Amniotic stem cell (primary cell): Measurements from ENCODE around the gene WSB2.

ENCODE experiments used
- DNase-seq: peaks from one replicate; lab custom pipeline; 2025; lab: John Stamatoyannopoulos, UW

WSB2 gene

DNA sequence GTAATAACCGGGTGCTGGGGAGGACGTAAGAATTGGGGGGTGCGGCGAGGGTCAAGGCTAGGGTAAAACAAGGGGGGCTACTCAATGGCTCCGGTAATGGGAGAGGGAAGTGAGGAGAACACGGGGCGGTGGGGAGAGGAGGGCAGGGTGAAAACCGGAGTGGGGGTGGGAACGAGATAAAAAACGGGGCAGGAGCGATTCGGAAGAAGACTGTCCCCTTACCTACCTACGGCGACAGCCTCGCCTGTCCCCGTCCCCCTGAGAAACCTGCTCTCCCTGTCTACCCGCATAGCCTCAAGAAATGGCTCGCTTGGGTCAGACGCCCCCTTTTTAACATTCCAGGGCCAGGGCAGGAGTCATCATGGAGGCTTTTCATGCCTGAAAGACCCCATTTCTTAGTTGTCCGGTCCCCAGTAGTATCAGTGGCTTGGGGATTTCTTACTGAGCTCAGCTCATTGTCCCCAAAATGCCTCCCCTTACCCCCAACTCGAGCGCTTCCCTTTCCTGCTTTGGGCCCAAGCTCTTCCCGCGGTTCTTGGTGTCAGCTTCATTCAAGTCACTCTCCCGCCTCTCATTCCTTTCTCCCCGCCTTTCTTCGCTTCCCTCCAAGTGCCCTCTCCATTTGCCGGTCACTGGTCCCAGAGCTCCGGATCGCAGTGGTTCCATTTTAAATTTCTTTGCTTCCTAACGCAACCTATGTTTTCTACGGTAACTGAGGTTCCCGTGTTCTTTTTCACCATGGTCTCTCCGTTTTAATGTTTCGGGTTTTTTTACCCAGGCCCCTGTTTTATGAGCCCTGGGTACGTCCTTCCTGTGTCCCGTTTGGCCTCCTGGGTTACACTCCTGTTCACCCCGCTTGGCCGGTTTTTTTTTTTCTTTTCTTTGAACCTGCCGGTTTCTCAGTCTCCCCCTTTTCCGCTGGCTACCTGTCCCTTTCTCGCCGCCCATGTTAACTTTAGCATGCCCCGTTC, 1.2 kb upstream of the WSB2 start:
- DNase-seq = no peak

DNA sequence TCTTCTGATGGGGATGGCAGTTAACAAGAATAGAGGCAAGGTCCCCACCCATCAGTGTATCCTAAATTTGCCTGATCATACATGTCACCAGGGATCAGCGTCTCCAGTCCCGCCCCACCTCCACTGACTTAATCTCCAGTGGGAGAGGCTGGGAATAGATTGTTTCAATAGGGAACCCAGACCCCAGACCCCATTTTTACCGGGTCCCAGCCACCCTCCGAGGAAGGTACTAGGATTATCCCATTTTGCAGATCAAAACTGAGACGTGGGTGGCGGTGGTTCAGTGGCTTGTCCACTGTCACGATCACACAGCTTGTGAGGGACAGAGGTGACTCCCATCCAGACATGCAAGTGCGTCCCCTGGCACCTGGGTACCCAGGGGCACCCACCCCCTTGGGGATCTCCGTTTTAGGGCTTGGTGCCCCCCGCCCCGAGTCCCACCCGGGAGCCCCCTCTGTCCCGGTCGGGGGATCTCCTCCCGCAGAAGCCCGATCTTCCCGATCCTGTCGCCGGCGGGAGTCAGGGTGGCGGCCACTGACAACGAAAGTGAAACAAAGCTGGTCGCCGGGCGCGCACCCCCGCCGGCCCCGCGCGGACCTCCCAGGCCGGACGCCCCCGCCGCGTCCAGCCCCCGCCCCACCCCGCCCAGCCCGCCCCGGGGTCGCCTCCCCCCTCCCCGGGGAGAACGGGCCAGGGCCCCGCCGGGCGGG, 523 bp downstream of the WSB2 start:
- DNase-seq = no peak

DNA sequence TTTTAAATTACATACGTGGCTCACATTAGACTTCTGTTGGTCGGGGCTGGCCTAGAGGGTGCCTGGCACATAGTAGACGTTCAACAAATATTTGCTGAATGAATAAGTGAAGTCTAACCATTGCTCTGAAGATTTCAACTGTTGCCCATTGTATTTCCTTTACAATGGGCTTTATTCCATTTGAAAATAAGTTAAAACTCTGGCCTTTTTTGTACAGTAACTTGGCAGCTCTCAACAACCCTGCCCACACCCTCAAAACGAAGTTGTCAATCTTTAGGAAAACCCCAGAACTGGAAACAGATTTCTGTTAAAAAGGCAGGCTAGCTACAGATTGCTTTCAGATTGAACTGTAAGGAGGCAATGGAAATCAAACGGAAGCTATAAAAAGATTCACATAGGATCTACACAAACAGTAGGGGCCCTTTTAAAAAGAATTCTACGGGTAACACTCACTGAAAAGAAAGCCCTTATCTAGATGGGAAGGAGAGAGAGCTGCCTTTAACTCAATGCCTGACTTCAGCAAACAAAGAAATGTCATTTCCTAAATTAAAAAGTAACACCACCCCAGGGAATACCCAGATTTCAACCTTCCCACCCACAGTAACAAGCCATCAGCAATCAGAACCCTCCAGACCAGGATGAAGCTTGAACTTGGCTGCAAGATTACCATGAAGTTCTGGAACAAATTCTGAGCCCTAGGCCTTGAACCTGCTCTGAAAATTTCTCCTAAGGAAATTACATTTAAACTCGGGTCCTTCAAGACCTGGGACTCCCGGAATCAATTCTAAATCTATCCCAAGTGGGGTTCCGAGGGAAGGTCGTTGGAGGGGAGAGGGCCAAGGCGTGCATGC, 1.4 kb downstream of the WSB2 start:
- no peak for DNase-seq

DNA sequence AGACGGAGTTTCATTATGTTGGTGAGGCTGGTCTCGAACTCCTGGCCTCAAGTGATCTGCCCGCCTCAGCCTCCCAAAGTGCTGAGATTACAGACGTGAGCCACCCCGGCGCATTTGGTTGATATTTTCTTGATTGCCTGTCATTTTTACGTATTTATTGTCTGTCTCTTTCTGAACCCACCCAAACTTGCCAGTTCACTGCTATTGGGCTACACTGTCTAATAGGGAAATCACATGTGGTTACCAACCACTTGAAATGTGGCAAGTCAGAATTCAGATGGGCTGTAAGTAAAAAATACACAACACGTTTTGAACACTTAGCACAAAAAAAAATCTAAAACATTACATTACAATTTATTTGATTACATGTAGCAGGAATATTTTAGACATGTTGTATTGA, 2.1 kb downstream of the WSB2 start:
- no peak for DNase-seq

DNA sequence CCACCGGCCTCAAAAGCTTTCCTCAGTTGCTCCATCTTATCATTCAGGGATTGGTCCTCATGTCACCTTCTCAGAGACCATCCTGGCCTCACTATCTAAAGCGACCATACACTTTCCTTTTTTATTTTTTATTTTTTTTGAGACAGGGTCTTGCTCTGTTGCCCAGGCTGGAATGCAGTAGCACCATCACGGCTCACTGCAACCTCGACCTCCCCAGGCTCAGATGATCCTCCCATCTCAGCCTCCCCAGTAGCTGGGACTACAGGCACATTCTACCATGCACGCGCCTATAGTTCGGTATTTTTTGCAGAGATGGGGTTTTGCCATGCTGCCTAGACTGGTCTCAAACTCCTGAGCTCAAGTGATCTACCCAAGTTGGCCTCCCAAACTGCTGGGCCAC, 2.8 kb downstream of the WSB2 start:
- no peak for DNase-seq

DNA sequence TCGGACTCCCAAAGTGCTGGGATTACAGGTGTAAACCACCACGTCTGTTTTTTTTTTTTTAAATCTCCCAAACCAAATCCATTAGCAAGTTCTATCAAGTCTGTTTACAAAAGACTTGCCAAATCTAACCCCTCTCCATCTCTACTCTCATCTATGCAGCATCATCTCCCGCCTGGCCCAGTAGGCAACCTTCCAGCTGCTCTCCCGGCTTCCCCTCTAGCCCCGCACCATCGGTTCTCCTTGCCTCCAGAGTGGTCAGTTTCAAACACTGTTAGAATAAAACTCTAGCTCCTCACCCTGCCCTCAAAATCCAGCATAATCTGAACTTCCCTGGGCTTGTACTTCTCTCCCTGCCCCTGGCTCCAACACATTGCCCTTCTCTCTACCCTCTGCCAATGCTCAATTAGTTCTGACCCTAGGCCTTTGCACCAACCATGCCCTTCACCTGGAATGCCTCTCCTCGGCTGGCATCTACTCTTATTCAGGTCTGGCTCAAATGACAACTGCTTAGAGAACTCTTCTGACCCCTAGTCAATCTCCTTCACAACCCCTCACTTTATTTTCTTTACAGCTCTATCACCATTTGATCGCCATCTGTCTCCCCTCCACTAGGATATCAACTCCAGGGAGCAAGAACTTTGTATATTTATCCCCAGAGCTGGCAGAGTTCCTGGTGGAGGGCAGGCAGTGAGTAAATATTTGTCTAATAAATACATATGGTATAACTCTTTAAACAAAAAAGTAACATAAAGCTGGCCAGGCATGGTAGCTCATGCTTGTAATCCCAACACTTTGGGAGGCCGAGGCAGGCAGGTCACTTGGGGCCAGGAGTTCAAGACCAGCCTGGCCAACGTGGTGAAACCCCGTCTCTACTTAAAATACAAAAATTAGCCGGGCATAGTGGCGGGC, 4.9 kb downstream of the WSB2 start:
- DNase-seq = no peak

DNA sequence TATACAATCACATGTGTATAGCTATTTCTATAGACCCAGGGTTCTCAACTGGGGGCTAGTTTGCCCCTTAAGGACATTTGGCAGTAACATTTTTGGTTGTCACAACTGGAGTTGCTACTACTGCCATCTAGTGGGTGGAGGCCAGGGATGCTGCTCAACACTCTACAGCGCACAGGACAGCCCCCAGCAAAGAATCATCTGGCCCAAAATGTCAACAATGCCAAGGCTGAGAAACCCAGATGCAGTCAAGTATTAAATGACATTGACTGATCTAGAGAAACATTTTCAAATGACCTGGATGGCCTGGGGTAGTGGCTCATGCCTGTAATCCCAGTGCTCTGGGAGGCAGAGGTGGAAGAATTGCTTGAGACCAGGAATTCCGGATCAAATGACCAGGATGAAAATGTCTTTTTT, 5.8 kb downstream of the WSB2 start:
- DNase-seq = no peak

DNA sequence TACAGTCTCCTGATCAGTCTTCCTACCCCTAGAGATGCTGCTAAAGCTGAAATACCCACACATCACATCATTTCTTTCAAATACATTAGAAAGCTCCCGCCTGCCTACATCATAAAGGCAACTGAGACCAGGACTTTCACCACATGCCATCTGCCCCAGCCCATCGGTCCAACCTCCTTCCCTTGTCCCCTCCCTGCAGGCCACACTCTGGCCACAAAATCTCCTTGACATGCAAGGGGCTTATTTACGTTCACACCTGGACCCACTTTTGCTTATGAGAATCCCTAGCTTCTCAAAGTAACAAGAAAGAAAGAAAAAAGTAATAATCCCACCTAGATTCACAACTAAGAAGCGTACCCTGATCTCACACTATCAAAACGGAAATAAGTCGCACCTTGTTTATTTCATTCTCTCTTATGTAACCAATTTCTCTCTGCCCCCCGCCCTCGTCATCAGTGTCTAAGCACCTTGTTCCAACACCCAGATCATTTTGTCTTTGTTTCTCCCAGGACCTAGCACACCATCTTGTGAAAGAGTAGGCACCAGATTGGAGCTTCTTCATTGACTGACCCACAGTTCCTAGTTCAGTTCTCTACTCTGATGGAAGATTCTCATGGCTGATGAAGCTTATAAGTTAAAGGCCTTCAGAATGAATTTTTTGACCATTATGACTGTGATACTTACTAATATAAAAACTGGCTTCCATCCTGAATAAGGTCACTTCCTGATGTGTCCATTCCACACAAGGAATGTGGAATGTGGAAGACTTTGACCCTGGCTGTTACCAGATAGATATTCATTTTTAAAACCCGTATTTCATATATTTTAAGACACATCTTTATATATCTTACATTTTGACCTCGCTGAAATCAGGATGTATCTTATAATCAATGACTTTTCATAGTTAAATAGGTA, 7.7 kb downstream of the WSB2 start:
- no peak for DNase-seq

DNA sequence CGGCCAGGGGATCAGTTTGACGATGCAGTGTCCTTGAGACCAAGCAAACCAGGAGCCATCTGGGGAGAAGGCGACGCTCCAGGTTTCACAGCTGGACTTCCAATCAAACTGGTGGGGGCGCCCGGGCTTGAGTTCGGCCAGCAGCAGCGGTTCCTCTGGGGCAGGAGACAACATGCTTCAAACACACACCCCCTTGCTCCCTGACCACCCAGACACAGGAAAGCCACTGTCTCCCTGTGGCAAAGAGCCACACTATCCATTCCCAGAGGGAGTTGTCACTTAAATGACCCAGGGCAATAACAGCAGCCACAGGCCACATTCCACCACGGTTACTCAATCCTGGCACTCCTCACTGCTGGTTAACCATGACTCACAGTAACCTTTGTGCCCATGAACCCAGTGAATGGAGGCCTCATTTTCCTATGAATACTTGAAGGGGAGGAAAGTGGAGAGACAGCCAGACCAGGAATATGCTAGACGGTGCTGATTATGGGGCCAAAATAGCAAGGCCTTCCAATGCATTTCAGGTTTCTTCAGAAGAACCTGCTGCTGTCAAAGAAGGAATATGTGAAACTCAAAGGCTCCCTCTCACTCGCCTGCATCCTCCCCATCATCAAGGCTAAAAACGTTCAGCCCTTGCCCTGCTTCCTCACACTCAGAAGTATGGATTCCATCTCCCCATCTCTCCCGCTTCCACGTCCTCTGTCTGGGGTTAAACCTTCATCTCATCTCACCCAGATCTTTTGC, 8.5 kb downstream of the WSB2 start:
- DNase-seq = peak; percentile 88

DNA sequence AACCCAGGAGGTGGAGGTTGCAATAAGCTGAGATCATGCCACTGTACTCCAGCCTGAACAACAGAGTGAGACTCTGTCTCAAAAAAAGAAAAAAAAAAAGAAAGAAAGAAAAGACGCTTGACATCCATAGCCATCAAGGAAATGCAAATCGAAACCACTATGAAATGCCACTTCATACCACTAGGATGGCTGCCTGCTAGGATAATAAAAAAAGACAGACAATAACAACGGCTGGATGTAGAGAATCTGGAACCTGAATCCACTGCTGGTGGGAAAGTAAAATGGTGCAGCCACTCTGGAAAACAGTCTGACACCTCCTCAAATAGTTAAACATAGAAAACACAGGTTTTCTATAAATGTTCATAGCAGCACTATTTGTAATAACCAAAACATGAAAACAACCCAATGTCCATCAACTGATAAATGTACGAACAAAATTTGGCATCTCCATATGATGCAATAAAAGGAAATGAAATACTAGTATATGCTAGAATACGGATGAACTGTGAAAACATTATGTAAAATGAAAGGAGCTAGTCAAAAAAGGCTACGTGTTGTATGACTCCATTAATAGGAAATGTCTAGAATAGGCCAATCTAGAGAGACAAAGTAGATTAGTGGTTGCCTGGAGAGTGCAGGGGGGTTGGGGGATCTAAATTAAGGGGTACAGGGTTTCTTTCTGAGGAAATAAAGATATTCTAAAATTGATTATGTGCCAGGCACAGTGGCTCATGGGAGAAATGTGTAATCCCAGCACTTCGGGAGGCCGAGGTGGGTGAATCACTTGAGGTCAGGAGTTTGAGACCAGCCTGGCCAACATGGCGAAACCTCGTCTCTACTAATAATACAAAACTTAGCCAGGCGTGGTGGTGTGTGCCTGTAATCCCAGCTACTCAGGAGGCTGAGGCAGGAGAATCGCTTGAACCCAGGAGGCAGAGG, 9.7 kb downstream of the WSB2 start:
- no peak for DNase-seq

DNA sequence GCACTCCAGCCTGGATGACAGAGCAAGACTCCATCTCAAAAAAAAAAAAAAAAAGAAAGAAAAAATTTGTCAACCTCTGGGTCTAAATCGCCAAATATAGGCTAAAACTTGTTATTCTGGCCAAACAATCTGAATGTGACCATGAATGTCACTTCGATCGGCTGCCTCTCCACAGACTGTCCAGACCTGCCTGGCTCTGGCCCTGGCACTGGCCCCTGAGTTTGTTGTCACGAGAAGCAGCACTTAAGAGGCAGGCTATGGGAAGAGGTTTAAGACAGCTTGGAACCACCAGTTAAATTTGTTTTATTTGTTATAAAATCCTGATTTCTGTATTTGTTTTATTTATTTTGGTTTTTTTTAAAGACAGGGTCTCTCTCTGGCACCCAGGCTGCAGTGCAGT, 14.5 kb downstream of the WSB2 start:
- DNase-seq = no peak

DNA sequence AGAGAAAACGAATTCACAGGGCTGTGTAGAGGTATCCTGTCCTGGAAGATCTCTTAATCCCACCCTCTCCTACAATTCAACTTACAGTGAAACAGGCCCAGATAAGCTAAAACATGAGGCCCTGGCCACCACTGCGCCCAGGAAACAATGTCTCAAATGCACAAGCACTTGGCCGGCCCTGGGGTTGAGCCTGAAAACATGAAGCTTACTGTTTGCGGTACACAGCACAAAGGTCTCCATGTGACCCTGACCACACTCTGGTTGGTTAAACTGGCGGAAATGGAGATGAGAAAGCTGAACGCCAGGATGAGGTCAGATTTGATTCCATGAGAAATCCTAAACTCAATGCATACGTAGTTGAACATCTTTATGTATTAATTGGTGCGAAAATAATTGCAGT, 16.4 kb downstream of the WSB2 start:
- DNase-seq = no peak

DNA sequence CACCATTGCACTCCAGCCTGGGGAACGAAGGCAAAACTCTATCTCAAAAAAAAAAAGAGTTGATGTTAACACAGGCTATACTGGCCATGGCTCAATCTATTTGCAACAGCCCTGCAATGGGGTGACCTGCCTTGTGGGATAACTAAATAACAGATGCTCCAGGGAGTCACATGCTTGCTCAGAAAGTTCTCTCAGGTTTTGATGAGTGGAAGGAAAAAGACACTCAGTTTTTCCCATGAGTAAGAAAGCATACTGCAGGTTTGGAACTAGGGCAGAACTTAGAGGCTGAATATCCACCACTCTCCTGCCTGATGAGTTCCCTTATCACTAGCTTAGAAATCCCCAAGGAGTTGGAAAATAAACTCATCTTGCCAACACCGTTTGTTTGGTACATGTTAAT, 16.9 kb downstream of the WSB2 start:
- no peak for DNase-seq

DNA sequence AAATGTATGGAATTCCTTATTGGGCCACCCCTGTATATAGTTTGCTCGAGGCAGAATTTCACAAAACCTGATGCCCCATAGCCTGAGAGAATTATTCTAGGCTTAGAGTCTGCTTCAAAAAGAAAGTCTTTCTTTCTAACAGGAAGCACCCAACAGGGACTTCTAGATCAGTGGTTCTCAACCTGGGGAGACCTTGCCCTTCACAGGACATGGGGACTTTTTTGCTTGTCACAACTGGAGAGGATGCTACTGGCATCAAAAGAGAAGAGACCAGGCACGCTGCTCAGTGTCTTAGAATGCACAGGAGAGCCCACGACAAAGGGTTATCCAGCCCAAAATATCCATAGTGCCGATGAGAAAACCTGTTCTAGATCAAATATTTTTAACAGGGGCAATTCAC, 18.9 kb downstream of the WSB2 start:
- no peak for DNase-seq

DNA sequence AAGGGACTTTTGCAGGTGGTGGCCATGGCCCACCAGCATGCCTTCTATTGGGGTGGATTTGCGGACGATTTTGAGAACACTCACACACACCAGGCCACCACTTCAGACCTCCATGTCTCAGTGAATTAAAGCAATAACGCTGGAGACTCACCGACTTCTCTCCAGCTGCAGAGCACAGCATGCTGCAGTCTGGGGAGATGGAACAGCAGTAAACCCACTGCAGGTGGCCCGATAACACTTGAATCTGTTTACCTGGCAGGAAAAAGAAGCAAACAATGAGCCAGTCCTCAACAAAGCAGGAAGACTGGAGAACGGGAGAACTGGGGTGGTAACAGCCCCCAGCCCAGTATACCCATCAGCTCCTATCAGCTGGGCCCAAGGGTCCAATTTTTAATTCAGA, 22.8 kb downstream of the WSB2 start:
- DNase-seq = no peak

DNA sequence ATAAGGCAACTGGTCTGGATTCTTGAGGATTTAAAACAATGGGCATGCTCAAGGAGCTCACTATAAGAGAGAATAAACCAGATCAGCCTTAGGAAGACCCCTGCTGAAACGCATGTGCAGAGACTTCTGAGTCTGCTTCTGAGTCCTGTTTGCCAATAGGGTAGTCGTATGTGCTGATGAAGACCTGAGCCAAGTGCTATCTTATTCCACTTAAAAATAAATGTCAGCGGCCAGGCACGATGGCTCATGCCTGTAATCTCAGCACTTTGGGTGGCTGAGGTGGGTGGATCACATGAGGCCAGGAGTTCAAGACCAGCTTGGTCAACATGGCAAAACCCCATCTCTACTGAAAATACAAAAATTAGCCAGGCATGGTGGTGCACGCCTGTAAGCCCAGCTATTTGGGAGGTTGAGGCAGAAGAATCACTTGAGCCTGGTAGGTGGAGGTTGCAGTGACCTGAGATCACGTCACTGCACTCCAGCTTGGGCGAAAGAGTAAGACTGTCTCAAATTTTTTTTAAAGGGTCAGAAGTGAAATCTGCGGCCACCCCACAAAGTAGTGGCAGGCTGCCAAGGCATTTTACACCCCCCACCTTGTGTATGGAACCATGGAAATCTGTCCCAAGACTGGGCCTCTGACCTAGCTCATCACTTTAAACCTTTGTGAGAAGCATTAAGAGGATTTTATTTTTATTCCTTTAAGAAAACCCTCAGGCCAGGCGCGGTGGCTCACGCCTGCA, 24.1 kb downstream of the WSB2 start:
- no peak for DNase-seq

DNA sequence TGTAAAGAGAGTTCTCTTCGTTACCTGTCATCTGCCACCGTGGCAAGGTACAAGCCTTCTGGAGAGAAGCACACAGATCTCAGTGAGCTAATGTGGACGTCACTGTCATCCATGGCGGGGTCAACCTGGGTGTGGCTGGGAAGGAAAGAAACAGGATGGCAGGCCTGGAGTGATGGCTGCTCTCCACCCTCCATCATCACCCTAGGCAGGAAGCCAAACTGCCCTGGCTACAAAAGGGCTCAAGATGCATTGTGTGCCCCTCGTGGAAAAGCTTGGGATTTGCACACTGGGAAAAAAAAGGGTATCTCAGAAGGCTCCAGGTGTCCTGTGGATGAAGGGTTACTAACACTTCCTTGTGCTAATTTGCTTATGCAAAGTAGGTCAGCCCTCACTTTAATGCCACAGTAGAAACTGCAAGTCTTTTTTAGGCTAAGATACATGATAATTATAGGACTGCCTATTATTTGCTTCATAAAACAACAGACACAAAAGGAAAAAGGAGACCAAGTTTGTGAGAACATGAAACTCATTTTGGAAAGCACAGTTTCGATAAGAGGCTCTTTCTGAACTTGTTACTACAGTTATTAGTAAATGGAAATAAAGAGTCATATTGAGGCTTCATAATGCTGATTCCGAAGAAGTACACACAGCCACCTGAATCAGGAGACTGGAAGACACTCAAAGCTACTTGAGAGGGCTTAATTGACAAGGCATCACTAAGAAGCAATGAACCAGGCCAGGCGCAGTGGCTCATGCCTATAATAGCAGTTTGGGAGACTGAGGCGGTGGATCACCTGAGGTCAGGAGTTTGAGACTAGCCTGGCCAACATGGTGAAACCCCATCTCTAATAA, 25.6 kb downstream of the WSB2 start:
- DNase-seq = no peak
